H7 (cell line): ENCODE measurements around the gene LDHB. TPM values are rescaled to one million over a fixed set of nuclear protein-coding genes. Genes with fewer than 3 reads are reported as not detected.
"Not testable (repeated sequence)": the region's sequence is repeated elsewhere in the genome, so short reads cannot be mapped to it uniquely, and the experiment has no call there.

Experiments
- DNase-seq: peaks from one replicate; pipeline ENCODE4 v3.0.0; 2012
- H3K27me3 ChIP-seq: 2 replicates; pipeline ENCODE4 v1.6.0; 2011; ENCODE audit warnings: mild to moderate bottlenecking, low read length; ENCODE audit not compliant: control insufficient read depth, insufficient read depth
- H3K36me3 ChIP-seq: replicated peaks from 2 replicates; pipeline ENCODE4 v1.5.1; 2011; ENCODE audit warnings: low read length; ENCODE audit not compliant: control insufficient read depth, insufficient read depth
- H3K4me3 ChIP-seq: 2 replicates; pipeline ENCODE4 v1.5.1; 2011; ENCODE audit warnings: low read depth, mild to moderate bottlenecking, control low read depth, low read length, moderate library complexity; ENCODE audit not compliant: insufficient read depth
- total RNA-seq: library from RNA; depleted of rRNA; stranded (reverse); fragments of >200 nt; shearing (Covaris generic); gene quantifications from 2 replicates; pipeline ENCODE4 v1.2.3, GENCODE V29; 2014

LDHB gene
- total RNA-seq, 1 experiment from 2014 or later = 1,138 TPM

GRCh38 chr12:21675641-21676040 is 18.0 kb upstream of the LDHB start:
- H3K27me3 ChIP-seq = no peaks in the 10 kb centered on the region
- no peaks in the 10 kb centered on the region for H3K36me3 ChIP-seq
- DNase-seq = no peak
- H3K4me3 ChIP-seq = no peak overlapping the region

- no peaks in the 10 kb centered on the region for H3K27me3 ChIP-seq
- DNase-seq = no peak
- H3K36me3 ChIP-seq = no peaks in the 10 kb centered on the region
- H3K4me3 ChIP-seq = no peak overlapping the region
These were observed 17.5 kb upstream of the LDHB start for GRCh38 chr12:21675096-21675495.

- H3K27me3 ChIP-seq, H3K36me3 ChIP-seq, DNase-seq, H3K4me3 ChIP-seq: not testable (repeated sequence)
These were observed 16.3 kb upstream of the LDHB start for GRCh38 chr12:21673830-21674552.

GRCh38 chr12:21672146-21672545 is 14.5 kb upstream of the LDHB start:
- Histone ChIP-seq H3K27me3 (no peaks in the 10 kb centered on the region), H3K4me3 (no peak overlapping the region), H3K36me3 (no peaks in the 10 kb centered on the region)
- no peak for DNase-seq

- H3K36me3 ChIP-seq = no peaks in the 10 kb centered on the region
- no peak overlapping the region for H3K4me3 ChIP-seq
- no peaks in the 10 kb centered on the region for H3K27me3 ChIP-seq
- no peak for DNase-seq
These were observed 9.1 kb upstream of the LDHB start for GRCh38 chr12:21666722-21667121.

GRCh38 chr12:21665816-21666215 is 8.2 kb upstream of the LDHB start:
- DNase-seq = no peak
- Histone ChIP-seq H3K36me3 (no peaks in the 10 kb centered on the region), H3K4me3 (no peak overlapping the region), H3K27me3 (no peaks in the 10 kb centered on the region)

- H3K4me3 ChIP-seq = no peak overlapping the region
- H3K27me3 ChIP-seq = no peaks in the 10 kb centered on the region
- H3K36me3 ChIP-seq = no peaks in the 10 kb centered on the region
- no peak for DNase-seq
These were observed 4.6 kb upstream of the LDHB start for GRCh38 chr12:21662122-21662792.

GRCh38 chr12:21661396-21662093 is 3.9 kb upstream of the LDHB start:
- H3K4me3 ChIP-seq, H3K27me3 ChIP-seq, H3K36me3 ChIP-seq, DNase-seq: not testable (repeated sequence)

GRCh38 chr12:21659383-21659782 is 1.7 kb upstream of the LDHB start:
- Histone ChIP-seq H3K27me3 (no peaks in the 10 kb centered on the region), H3K4me3 (no peak overlapping the region), H3K36me3 (peaks cover 4% of the 10 kb centered on the region)
- DNase-seq = peak; percentile 40

GRCh38 chr12:21656905-21657325 is 727 bp downstream of the LDHB start:
- H3K36me3 ChIP-seq = peaks cover 20% of the 10 kb centered on the region
- H3K27me3 ChIP-seq = no peaks in the 10 kb centered on the region
- no peak for DNase-seq
- peak overlapping the region; percentile 85 for H3K4me3 ChIP-seq

GRCh38 chr12:21655591-21655990 is 2.1 kb downstream of the LDHB start:
- Histone ChIP-seq H3K27me3 (no peaks in the 10 kb centered on the region), H3K4me3 (no peak overlapping the region; the same call in 1 of the 2 replicates)
- no peak for DNase-seq

GRCh38 chr12:21651821-21652220 is 5.8 kb downstream of the LDHB start:
- no peaks in the 10 kb centered on the region for H3K27me3 ChIP-seq
- H3K4me3 ChIP-seq = no peak overlapping the region
- peaks cover 42% of the 10 kb centered on the region for H3K36me3 ChIP-seq
- DNase-seq = no peak

More at GRCh38 chr12:21655591-21655990, 2.1 kb downstream of the LDHB start:
- peaks cover 28% of the 10 kb centered on the region for H3K36me3 ChIP-seq

GRCh38 chr12:21650997-21651396 is 6.6 kb downstream of the LDHB start:
- no peak for DNase-seq
- Histone ChIP-seq H3K27me3 (no peaks in the 10 kb centered on the region), H3K36me3 (peaks cover 45% of the 10 kb centered on the region), H3K4me3 (no peak overlapping the region)

GRCh38 chr12:21649034-21649433 is 8.6 kb downstream of the LDHB start:
- Histone ChIP-seq H3K36me3 (peaks cover 41% of the 10 kb centered on the region), H3K4me3 (no peak overlapping the region), H3K27me3 (no peaks in the 10 kb centered on the region)
- no peak for DNase-seq

GRCh38 chr12:21648378-21648777 is 9.3 kb downstream of the LDHB start:
- H3K36me3 ChIP-seq = peaks cover 45% of the 10 kb centered on the region
- no peaks in the 10 kb centered on the region for H3K27me3 ChIP-seq
- no peak for DNase-seq
- H3K4me3 ChIP-seq = no peak overlapping the region
